Liver (tissue), 9 donors: ENCODE results near the gene TBC1D1. TPM values are rescaled to one million over a fixed set of nuclear protein-coding genes. Genes with fewer than 3 reads are reported as not detected.

ENCODE experiments used
- DNase-seq: peaks from one replicate; pipeline ENCODE4 v3.0.0-alpha.2; 2017; ENCODE audit warnings: low spot score
- H3K27ac ChIP-seq, 2 donors: one replicate each; pipeline ENCODE4 v1.7.0; 2013; ENCODE audit warnings: inconsistent platforms in 2 of 2, low read length in 2 of 2, control low read depth in 1 of 2, low read depth in 1 of 2, mild to moderate bottlenecking in 1 of 2
- H3K27me3 ChIP-seq, 4 donors: one replicate each; pipeline versions ENCODE4 v1.6.1 to v1.7.0; 2013; ENCODE audit warnings: low read length in 3 of 4, inconsistent platforms in 1 of 4, mild to moderate bottlenecking in 1 of 4, moderate library complexity in 1 of 4; ENCODE audit not compliant: control insufficient read depth in 4 of 4, insufficient read depth in 4 of 4
- H3K36me3 ChIP-seq, 4 donors: one replicate each; pipeline versions ENCODE4 v1.6.1 to v1.7.0; 2013; ENCODE audit warnings: low read length in 3 of 4, mild to moderate bottlenecking in 3 of 4, low read depth in 1 of 4, moderate library complexity in 1 of 4; ENCODE audit not compliant: control insufficient read depth in 4 of 4, insufficient read depth in 3 of 4
- H3K4me1 ChIP-seq, 4 donors: one replicate each; pipeline versions ENCODE4 v1.6.1 to v1.7.0; 2013; ENCODE audit warnings: low read length in 3 of 4, mild to moderate bottlenecking in 3 of 4, moderate library complexity in 1 of 4; ENCODE audit not compliant: control insufficient read depth in 4 of 4, insufficient read depth in 4 of 4
- H3K4me3 ChIP-seq, 3 donors: one replicate each; pipeline versions ENCODE4 v1.6.1 to v1.7.0; 2013; ENCODE audit warnings: low read length in 3 of 3, control low read depth in 1 of 3, low read depth in 1 of 3, mild to moderate bottlenecking in 1 of 3
- H3K9ac ChIP-seq, 2 donors: one replicate each; pipeline ENCODE4 v1.7.0; 2013; ENCODE audit warnings: low read length in 2 of 2, mild to moderate bottlenecking in 2 of 2, moderate library complexity in 2 of 2, control low read depth in 1 of 2, low read depth in 1 of 2
- H3K9me3 ChIP-seq, 4 donors: one replicate each; pipeline versions ENCODE4 v1.6.1 to v1.7.0; 2013; ENCODE audit warnings: low read length in 3 of 4; ENCODE audit not compliant: control insufficient read depth in 4 of 4
- EGR1 ChIP-seq, 2 donors: IDR thresholded peaks; 2 replicates each; pipeline ENCODE4 v1.6.1; 2016 to 2018; ENCODE audit warnings: antibody characterized with exemption in 2 of 2, low read depth in 2 of 2
- FOXA1 ChIP-seq: IDR thresholded peaks from 2 replicates; pipeline ENCODE4 v1.6.1; 2016; ENCODE audit warnings: antibody characterized with exemption
- FOXA2 ChIP-seq: IDR thresholded peaks from 2 replicates; pipeline ENCODE4 v1.6.1; 2016; ENCODE audit warnings: antibody characterized with exemption
- GABPA ChIP-seq, 2 donors: IDR thresholded peaks in 1 of 2; conservative IDR thresholded peaks in 1 of 2; 2 replicates each; pipeline ENCODE4 v1.6.1; 2016; ENCODE audit warnings: antibody characterized with exemption in 2 of 2, mild to moderate bottlenecking in 1 of 2, moderate library complexity in 1 of 2
- HNF4A ChIP-seq, 2 donors: conservative IDR thresholded peaks; 2 replicates each; pipeline ENCODE4 v1.6.1; 2016; ENCODE audit warnings: antibody characterized with exemption in 2 of 2, mild to moderate bottlenecking in 2 of 2
- HNF4G ChIP-seq: IDR thresholded peaks from 2 replicates; pipeline ENCODE4 v1.6.1; 2016; ENCODE audit warnings: antibody characterized with exemption
- JUND ChIP-seq, 2 donors: IDR thresholded peaks; 2 replicates each; pipeline ENCODE4 v1.6.1; 2016; ENCODE audit warnings: antibody characterized with exemption in 2 of 2
- NR2F2 ChIP-seq: IDR thresholded peaks from 2 replicates; pipeline ENCODE4 v1.6.1; 2016; ENCODE audit warnings: antibody characterized with exemption
- RAD21 ChIP-seq, 2 donors: IDR thresholded peaks; 2 replicates each; pipeline ENCODE4 v1.6.1; 2016; ENCODE audit warnings: antibody characterized with exemption in 2 of 2, mild to moderate bottlenecking in 2 of 2
- RXRA ChIP-seq, 2 donors: IDR thresholded peaks; 2 replicates each; pipeline ENCODE4 v1.6.1; 2017 to 2018; ENCODE audit warnings: antibody characterized with exemption in 2 of 2, mild to moderate bottlenecking in 1 of 2
- SP1 ChIP-seq: IDR thresholded peaks from 2 replicates; pipeline ENCODE4 v1.6.1; 2018; ENCODE audit warnings: antibody characterized with exemption, mild to moderate bottlenecking
- TAF1 ChIP-seq: conservative IDR thresholded peaks from 2 replicates; pipeline ENCODE4 v1.6.1; 2016; ENCODE audit warnings: antibody characterized with exemption, mild to moderate bottlenecking
- YY1 ChIP-seq: IDR thresholded peaks from 2 replicates; pipeline ENCODE4 v1.6.1; 2016; ENCODE audit warnings: antibody characterized with exemption, mild to moderate bottlenecking
- WGBS: extraction: QIAGEN DNeasy Blood & Tissue Kit; methylation state at CpG from one replicate; pipeline ENCODE4 v1.1.7; 2013; 5-methylcytosine and 5-hydroxymethylcytosine counted together
- polyA plus RNA-seq, 2 donors: library from polyadenylated mRNA; stranded (reverse) in 1 of 2; unstranded in 1 of 2; fragments of 200-250 nt in 1 of 2; fragments of >200 nt in 1 of 2; fragmentation: Nextera tagmentation in 1 of 2; extraction: Ambion mirVana in 1 of 2; gene quantifications; one replicate each; pipeline versions ENCODE4 v1.2.1 to v1.2.3, GENCODE V29; 2013 to 2015
- total RNA-seq, 2 donors: library from RNA; depleted of rRNA; stranded (reverse); fragments of >200 nt; gene quantifications; one replicate each; pipeline ENCODE4 v1.2.3, GENCODE V29; 2014
- TF ChIP-seq, protein P1 (sequence below): fragments of 150-350 bp; IDR thresholded peaks from 2 replicates; pipeline ENCODE4 v1.5.1; 2017; ENCODE audit warnings: improper control_type of control experiment, low read depth, low read length; ENCODE audit not compliant: missing input control
- TF ChIP-seq, protein P2 (sequence below): IDR thresholded peaks from 2 replicates; pipeline ENCODE4 v1.6.1; 2016; ENCODE audit warnings: antibody characterized with exemption
- TF ChIP-seq, protein P3 (sequence below): IDR thresholded peaks from 2 replicates; pipeline ENCODE4 v1.6.1; 2016; ENCODE audit warnings: antibody characterized with exemption
- TF ChIP-seq, protein P4 (sequence below): IDR thresholded peaks from 2 replicates; pipeline ENCODE4 v1.6.1; 2016; ENCODE audit warnings: antibody characterized with exemption
- TF ChIP-seq, protein P5 (sequence below): IDR thresholded peaks from 2 replicates; pipeline ENCODE4 v1.6.1; 2016; ENCODE audit warnings: antibody characterized with exemption, mild to moderate bottlenecking
- donor health status: healthy.
- donor health status: healthy.
- donor health status: healthy.
- donor health status: healthy.
- donor health status: healthy.

TBC1D1 gene
- total and polyA plus RNA-seq, 4 donors = 15.6 to 41.4 (median 20.9) TPM

DNA sequence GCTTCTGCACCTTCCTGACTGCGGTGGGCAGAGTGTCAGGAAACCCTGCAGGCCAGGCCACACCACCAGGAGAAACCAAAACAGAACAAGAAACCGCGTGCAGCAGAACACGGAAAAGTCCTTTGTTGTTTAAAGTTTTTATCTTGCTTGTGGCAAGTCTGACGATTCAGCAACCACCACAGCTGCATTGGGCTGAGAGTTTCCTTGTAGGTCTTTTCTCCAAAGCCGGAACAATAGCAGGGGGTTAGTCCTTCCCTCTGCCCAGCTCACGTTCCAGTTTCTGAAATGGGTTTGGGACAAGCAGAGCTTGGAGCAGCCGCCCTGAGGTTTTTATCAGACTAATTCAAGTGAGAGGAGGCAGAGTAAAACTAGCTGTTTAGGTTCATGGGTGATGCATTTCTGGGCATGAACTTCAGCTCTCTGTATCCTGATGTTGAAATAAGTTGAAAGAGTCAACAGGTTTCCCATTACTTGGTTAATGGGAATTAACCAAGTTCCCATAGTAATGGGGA, 286.2 kb downstream of the TBC1D1 start:
- TF ChIP-seq GABPA (IDR thresholded peaks at IDR 0.05 in 1 of 2, conservative IDR thresholded peaks at IDR 0.05 in 1 of 2) = no peak
- TF ChIP-seq RXRA (IDR thresholded peaks at IDR 0.05) = peak in 1 of 2 donors; percentile 7
- TF ChIP-seq RAD21 (IDR thresholded peaks at IDR 0.05) = peak in 1 of 2 donors; percentile 25
- TF ChIP-seq, protein P1, sequence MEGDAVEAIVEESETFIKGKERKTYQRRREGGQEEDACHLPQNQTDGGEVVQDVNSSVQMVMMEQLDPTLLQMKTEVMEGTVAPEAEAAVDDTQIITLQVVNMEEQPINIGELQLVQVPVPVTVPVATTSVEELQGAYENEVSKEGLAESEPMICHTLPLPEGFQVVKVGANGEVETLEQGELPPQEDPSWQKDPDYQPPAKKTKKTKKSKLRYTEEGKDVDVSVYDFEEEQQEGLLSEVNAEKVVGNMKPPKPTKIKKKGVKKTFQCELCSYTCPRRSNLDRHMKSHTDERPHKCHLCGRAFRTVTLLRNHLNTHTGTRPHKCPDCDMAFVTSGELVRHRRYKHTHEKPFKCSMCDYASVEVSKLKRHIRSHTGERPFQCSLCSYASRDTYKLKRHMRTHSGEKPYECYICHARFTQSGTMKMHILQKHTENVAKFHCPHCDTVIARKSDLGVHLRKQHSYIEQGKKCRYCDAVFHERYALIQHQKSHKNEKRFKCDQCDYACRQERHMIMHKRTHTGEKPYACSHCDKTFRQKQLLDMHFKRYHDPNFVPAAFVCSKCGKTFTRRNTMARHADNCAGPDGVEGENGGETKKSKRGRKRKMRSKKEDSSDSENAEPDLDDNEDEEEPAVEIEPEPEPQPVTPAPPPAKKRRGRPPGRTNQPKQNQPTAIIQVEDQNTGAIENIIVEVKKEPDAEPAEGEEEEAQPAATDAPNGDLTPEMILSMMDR = no peak
- TF ChIP-seq YY1 = peak; percentile 13
- TF ChIP-seq NR2F2 = no peak
- peak in 1 of 2 donors; percentile 12 for TF ChIP-seq HNF4A (conservative IDR thresholded peaks at IDR 0.05)
- TF ChIP-seq, protein P2, sequence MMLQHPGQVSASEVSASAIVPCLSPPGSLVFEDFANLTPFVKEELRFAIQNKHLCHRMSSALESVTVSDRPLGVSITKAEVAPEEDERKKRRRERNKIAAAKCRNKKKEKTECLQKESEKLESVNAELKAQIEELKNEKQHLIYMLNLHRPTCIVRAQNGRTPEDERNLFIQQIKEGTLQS = no peak
- TF ChIP-seq, protein P3, sequence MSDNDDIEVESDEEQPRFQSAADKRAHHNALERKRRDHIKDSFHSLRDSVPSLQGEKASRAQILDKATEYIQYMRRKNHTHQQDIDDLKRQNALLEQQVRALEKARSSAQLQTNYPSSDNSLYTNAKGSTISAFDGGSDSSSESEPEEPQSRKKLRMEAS = no peak
- TF ChIP-seq EGR1 (IDR thresholded peaks at IDR 0.05; ENCODE audit: low read depth in 2 of 2) = no peak
- Histone ChIP-seq H3K4me3 (no peak overlapping the region), H3K27ac (peak overlapping the region; percentile 39 to 49), H3K9me3 (no peaks in the 10 kb centered on the region), H3K36me3 (no peaks in the 10 kb centered on the region), H3K9ac (no peak overlapping the region), H3K4me1 (peaks cover 0 to 30% (median 28%) of the 10 kb centered on the region in 4 donors), H3K27me3 (no peaks in the 10 kb centered on the region)
- DNase-seq = no peak
- WGBS = 43% methylated on average over 8 of the region's 8 CpGs

DNA sequence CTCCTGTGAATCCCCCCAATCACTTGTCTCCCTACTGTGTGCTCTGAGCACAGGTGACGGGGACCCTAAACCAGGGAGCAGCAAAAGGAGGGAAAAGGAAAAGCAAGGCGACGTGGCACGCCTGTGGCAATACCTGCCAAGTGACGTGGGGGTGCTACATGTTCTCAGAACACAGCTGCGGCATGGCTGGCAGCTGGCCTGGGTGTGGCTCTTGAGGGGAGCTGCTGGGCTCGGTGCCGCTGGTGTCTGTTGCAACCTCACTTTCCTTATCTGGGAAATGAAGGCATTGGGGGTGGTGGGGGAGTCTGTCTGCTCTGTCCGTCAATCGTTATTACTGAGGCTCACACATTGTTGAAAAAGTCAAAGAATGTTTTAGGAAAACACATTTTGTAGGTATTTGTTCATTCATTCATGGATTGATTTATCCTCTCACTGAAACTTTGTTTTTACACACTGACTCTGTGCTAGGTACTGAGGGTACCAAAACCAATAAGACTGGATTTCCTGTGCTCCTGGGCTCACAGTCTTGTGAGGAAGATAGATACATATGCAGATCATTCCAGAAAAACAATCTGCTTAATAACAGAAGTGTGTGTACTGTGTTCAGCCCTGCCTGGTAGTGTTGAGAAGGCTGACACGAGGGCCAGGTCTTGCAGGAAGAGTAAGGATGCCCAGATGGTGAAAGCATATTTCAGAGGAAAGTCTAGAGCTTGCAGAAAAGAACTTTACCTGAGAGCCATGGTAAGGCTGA, 286.9 kb downstream of the TBC1D1 start:
- H3K27ac ChIP-seq = peak overlapping the region; percentile 39 to 49
- H3K9ac ChIP-seq = no peak overlapping the region

DNA sequence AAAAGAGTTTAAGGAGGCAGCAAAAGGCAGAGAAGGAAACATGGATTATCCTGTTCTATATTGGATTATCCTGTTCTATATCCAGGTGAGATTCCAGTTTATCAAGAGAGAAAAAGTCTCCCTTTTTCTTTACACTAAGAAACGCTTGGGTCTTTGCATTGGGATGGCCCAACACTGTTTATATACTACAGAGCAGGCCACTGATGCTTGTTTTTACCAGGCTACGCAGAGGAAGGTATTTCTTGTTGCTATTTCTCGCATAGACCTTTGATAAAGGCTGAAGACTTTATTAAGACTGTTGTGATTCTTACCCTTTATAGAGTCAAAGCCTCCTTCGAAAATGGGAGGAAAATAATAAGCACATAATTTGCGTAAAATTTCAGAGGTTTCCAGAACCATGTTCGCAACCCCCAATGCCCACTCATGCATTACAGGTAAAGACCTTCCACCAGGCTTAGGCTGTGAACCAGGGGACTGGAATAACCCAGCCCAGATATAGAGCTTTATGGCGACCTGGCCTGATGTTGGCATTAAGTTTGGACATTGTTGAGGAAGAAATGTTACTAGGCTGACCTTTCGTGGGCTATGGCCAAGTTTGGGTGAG, 287.6 kb downstream of the TBC1D1 start:
- TF ChIP-seq, protein P4, sequence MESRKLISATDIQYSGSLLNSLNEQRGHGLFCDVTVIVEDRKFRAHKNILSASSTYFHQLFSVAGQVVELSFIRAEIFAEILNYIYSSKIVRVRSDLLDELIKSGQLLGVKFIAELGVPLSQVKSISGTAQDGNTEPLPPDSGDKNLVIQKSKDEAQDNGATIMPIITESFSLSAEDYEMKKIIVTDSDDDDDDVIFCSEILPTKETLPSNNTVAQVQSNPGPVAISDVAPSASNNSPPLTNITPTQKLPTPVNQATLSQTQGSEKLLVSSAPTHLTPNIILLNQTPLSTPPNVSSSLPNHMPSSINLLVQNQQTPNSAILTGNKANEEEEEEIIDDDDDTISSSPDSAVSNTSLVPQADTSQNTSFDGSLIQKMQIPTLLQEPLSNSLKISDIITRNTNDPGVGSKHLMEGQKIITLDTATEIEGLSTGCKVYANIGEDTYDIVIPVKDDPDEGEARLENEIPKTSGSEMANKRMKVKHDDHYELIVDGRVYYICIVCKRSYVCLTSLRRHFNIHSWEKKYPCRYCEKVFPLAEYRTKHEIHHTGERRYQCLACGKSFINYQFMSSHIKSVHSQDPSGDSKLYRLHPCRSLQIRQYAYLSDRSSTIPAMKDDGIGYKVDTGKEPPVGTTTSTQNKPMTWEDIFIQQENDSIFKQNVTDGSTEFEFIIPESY = no peak
- TF ChIP-seq, protein P3 = no peak
- TF ChIP-seq TAF1 (no peak), EGR1 (IDR thresholded peaks at IDR 0.05; ENCODE audit: low read depth in 2 of 2) (no peak), HNF4A (conservative IDR thresholded peaks at IDR 0.05) (no peak), YY1 (no peak), JUND (IDR thresholded peaks at IDR 0.05) (no peak), FOXA2 (no peak), HNF4G (no peak), RAD21 (IDR thresholded peaks at IDR 0.05) (no peak), RXRA (IDR thresholded peaks at IDR 0.05) (no peak), FOXA1 (no peak), NR2F2 (no peak)
- TF ChIP-seq, protein P5, sequence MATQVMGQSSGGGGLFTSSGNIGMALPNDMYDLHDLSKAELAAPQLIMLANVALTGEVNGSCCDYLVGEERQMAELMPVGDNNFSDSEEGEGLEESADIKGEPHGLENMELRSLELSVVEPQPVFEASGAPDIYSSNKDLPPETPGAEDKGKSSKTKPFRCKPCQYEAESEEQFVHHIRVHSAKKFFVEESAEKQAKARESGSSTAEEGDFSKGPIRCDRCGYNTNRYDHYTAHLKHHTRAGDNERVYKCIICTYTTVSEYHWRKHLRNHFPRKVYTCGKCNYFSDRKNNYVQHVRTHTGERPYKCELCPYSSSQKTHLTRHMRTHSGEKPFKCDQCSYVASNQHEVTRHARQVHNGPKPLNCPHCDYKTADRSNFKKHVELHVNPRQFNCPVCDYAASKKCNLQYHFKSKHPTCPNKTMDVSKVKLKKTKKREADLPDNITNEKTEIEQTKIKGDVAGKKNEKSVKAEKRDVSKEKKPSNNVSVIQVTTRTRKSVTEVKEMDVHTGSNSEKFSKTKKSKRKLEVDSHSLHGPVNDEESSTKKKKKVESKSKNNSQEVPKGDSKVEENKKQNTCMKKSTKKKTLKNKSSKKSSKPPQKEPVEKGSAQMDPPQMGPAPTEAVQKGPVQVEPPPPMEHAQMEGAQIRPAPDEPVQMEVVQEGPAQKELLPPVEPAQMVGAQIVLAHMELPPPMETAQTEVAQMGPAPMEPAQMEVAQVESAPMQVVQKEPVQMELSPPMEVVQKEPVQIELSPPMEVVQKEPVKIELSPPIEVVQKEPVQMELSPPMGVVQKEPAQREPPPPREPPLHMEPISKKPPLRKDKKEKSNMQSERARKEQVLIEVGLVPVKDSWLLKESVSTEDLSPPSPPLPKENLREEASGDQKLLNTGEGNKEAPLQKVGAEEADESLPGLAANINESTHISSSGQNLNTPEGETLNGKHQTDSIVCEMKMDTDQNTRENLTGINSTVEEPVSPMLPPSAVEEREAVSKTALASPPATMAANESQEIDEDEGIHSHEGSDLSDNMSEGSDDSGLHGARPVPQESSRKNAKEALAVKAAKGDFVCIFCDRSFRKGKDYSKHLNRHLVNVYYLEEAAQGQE = no peak
- DNase-seq = no peak
- Histone ChIP-seq H3K27ac (peak overlapping the region; percentile 14 to 49), H3K36me3 (no peaks in the 10 kb centered on the region), H3K9me3 (no peaks in the 10 kb centered on the region), H3K4me3 (no peak overlapping the region), H3K27me3 (no peaks in the 10 kb centered on the region), H3K9ac (no peak overlapping the region), H3K4me1 (peaks cover 1 to 30% (median 28%) of the 10 kb centered on the region in 4 donors)
- 62% methylated on average over 8 of the region's 8 CpGs for WGBS

More for the DNA sequence above, 286.9 kb downstream of the TBC1D1 start:
- no peaks in the 10 kb centered on the region for H3K27me3 ChIP-seq
- peak; percentile 65 for DNase-seq
- peaks cover 1 to 30% (median 28%) of the 10 kb centered on the region in 4 donors for H3K4me1 ChIP-seq
- TF ChIP-seq RXRA (IDR thresholded peaks at IDR 0.05) (no peak), YY1 (peak; percentile 6), SP1 (peak; percentile 15), RAD21 (IDR thresholded peaks at IDR 0.05) (peak in 1 of 2 donors; percentile 52)
- no peaks in the 10 kb centered on the region for H3K36me3 ChIP-seq
- H3K9me3 ChIP-seq = no peaks in the 10 kb centered on the region
- H3K4me3 ChIP-seq = no peak overlapping the region
- 37% methylated on average over 11 of the region's 11 CpGs for WGBS
